Osteoblast (primary cell): ENCODE data around the gene GRIN2A. TPM values are rescaled to one million over a fixed set of nuclear protein-coding genes. Genes with fewer than 3 reads are reported as not detected.

ENCODE experiments used
- DNase-seq: peaks from one replicate; pipeline ENCODE4 v3.0.0; 2011; ENCODE audit warnings: low spot score, mixed read lengths; ENCODE audit not compliant: insufficient read length; ENCODE audit errors: missing footprints
- H2AFZ ChIP-seq: 2 replicates; pipeline ENCODE4 v1.6.0; 2011; ENCODE audit warnings: mild to moderate bottlenecking, low read length
- H3K27ac ChIP-seq: 2 replicates; pipeline ENCODE4 v1.5.1; 2011; ENCODE audit warnings: mild to moderate bottlenecking, low read depth, low read length, moderate library complexity
- H3K27me3 ChIP-seq: 2 replicates; pipeline ENCODE4 v1.6.0; 2012; ENCODE audit warnings: mild to moderate bottlenecking, control low read depth, inconsistent platforms, low read length, moderate library complexity; ENCODE audit not compliant: insufficient read depth
- H3K36me3 ChIP-seq: 2 replicates; pipeline ENCODE4 v1.5.1; 2011; ENCODE audit warnings: mild to moderate bottlenecking, low read length, control low read depth, moderate library complexity; ENCODE audit not compliant: insufficient read depth
- H3K4me1 ChIP-seq: 2 replicates; pipeline ENCODE4 v1.5.1; 2011; ENCODE audit warnings: mild to moderate bottlenecking, low read length, control low read depth, moderate library complexity; ENCODE audit not compliant: insufficient read depth
- H3K4me2 ChIP-seq: 2 replicates; pipeline ENCODE4 v1.6.0; 2011; ENCODE audit warnings: mild to moderate bottlenecking, low read length; ENCODE audit not compliant: insufficient read depth
- H3K4me3 ChIP-seq: fragments of 200-600 bp; sonication (generic); 3 replicates; pipeline ENCODE4 v1.5.1; 2012; ENCODE audit warnings: mild to moderate bottlenecking, low read length, inconsistent platforms; ENCODE audit not compliant: insufficient read depth
- H3K79me2 ChIP-seq: 2 replicates; pipeline ENCODE4 v1.6.0; 2012; ENCODE audit warnings: mild to moderate bottlenecking, low read length, control low read depth, inconsistent platforms; ENCODE audit not compliant: insufficient read depth
- H3K9me3 ChIP-seq: 2 replicates; pipeline ENCODE4 v1.5.1; 2011; ENCODE audit warnings: low read depth, low read length, control low read depth
- H4K20me1 ChIP-seq: 2 replicates; pipeline ENCODE4 v1.6.0; 2012; ENCODE audit warnings: mild to moderate bottlenecking, low read length, control low read depth; ENCODE audit not compliant: insufficient read depth
- CTCF ChIP-seq: IDR thresholded peaks from 2 replicates; pipeline ENCODE4 v1.5.1; 2011; ENCODE audit warnings: mild to moderate bottlenecking, low read depth, low read length, moderate library complexity; ENCODE audit errors: extremely low read depth
- total RNA-seq: library from RNA; depleted of rRNA; stranded (reverse); fragments of >200 nt; gene quantifications from 2 replicates; pipeline ENCODE4 v1.2.3, GENCODE V29; 2012

The GRIN2A gene
- total RNA-seq, 1 donor, result 0.72 TPM

DNA sequence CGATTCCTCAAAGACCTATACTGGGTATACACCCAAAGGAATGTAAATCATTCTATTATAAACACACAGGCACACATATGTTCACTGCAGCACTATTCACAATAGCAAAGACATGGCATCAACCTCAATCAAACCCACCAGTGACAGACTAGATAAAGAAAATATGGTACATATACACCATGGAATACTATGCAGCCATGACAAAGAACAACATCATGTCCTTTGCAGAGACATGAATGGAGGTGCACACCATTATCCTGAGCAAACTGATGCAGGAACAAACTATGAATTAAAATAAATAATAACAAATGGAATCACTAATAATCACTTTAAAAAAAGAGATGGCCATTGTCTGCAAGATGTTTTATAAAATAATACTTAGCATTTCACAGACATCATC, 380.1 kb downstream of the GRIN2A start:
- H3K27ac ChIP-seq, result no peak overlapping the region
- H3K27me3 ChIP-seq, result no peaks in the 10 kb centered on the region
- no peak overlapping the region for H3K4me2 ChIP-seq
- peaks cover 3% of the 10 kb centered on the region for H3K4me1 ChIP-seq
- DNase-seq, result no peak
- H3K36me3 ChIP-seq, result no peaks in the 10 kb centered on the region
- no peak overlapping the region for H2AFZ ChIP-seq
- H3K9me3 ChIP-seq, result no peaks in the 10 kb centered on the region
- TF ChIP-seq CTCF, result no peak
- no peaks in the 10 kb centered on the region for H3K79me2 ChIP-seq
- no peak overlapping the region for H3K4me3 ChIP-seq
- no peaks in the 10 kb centered on the region for H4K20me1 ChIP-seq

- no peak for DNase-seq
- Histone ChIP-seq H3K27ac (no peak overlapping the region), H3K4me2 (no peak overlapping the region), H3K79me2 (no peaks in the 10 kb centered on the region), H3K4me1 (peaks cover 3% of the 10 kb centered on the region), H3K9me3 (no peaks in the 10 kb centered on the region), H3K27me3 (no peaks in the 10 kb centered on the region), H3K36me3 (no peaks in the 10 kb centered on the region), H4K20me1 (no peaks in the 10 kb centered on the region), H3K4me3 (no peak overlapping the region), H2AFZ (no peak overlapping the region)
- no peak for TF ChIP-seq CTCF
Measured at GRCh38 chr16:9801651-9802050, 380.6 kb downstream of the GRIN2A start.

DNA sequence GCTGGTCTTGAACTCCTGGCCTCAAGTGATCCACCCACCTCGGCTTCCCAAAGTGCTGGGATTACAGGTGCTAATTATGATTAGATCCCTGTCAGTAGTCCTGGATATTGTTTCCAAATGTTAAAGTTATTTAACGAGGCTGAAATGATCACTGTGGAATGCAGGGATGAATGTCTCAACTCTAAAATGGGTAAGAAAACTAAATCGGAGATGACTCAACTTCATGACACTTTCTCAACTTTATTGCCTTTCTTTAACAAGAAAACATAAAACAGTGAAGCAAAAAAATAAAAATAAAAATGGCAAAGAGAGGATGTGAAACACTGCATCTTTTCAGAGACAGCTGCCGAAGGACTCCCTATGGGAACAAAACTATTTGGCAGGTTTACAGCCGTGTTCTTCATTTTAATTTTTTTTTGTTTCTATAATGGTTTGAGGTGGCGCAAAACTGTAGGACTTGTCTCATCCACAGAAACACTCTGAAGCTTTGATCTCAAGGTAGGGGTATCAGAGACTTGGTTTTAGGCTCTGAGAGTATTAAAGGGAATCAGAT, 382.0 kb downstream of the GRIN2A start:
- H2AFZ ChIP-seq, result no peak overlapping the region
- H3K9me3 ChIP-seq, result no peaks in the 10 kb centered on the region
- H4K20me1 ChIP-seq, result no peaks in the 10 kb centered on the region
- H3K27ac ChIP-seq, result no peak overlapping the region
- no peaks in the 10 kb centered on the region for H3K79me2 ChIP-seq
- DNase-seq, result no peak
- no peaks in the 10 kb centered on the region for H3K36me3 ChIP-seq
- no peak for TF ChIP-seq CTCF
- no peaks in the 10 kb centered on the region for H3K27me3 ChIP-seq
- peaks cover 3% of the 10 kb centered on the region for H3K4me1 ChIP-seq
- H3K4me2 ChIP-seq, result no peak overlapping the region
- no peak overlapping the region for H3K4me3 ChIP-seq

DNA sequence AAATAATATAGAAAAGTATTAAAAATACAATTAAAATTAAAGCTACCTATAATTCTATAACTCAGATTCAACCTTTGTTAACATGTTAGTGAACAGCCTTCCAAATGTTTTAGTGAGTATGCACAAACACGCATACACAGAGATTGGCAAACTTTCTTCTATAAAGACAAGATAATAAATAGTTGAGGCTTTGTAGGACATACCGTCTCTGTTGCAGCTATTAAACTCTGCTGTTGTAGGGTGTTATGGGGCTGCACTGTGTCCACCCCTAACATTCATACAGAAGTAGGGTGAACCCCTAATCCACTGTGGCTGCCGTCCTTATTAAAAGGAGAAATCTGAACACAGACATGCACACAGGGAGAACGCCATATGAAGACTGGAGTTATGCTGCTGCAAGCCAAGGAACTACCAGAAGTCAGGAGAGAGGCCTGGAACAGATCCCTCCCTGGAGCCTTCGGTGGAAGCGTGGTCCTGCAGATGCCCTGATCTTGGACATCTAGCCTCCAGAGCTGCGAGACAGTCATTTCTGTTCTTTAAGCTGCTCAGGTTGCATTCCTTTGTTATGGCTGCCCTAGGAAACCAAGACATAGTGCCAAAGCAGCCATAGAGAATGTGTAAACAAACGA, 383.2 kb downstream of the GRIN2A start:
- Histone ChIP-seq H3K79me2 (no peaks in the 10 kb centered on the region), H4K20me1 (no peaks in the 10 kb centered on the region), H2AFZ (no peak overlapping the region), H3K27ac (no peak overlapping the region), H3K4me1 (peaks cover 3% of the 10 kb centered on the region), H3K27me3 (no peaks in the 10 kb centered on the region), H3K36me3 (no peaks in the 10 kb centered on the region), H3K4me2 (no peak overlapping the region), H3K9me3 (no peaks in the 10 kb centered on the region), H3K4me3 (no peak overlapping the region)
- no peak for DNase-seq
- TF ChIP-seq CTCF, result no peak
